HG03103 (cell line): Measurements from ENCODE around the gene ALOX12B.
"Not testable (repeated sequence)": the region's sequence is repeated elsewhere in the genome, so short reads cannot be mapped to it uniquely, and the experiment has no call there.

Experiments
- ATAC-seq: cut with Tn5 transposase; IDR thresholded peaks from one replicate; pipeline ENCODE4 v1.9.1; 2021; ENCODE audit warnings: low read depth; ENCODE audit not compliant: unreplicated experiment

Gene ALOX12B

DNA sequence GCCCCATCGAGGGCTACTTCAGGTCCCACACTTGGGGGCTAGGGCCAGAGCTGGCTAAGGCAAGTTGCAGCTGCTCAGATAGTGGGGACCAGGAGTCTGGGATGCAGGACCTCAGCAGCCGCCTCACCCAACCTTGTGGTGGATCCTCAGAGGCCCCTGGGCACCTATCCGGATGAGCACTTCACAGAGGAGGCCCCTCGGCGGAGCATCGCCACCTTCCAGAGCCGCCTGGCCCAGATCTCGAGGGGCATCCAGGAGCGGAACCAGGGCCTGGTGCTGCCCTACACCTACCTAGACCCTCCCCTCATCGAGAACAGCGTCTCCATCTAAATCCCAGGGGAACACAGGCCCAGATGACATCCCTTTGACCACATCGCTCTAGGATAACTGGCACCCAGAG is 39.3 kb downstream of the ALOX12B start:
- no peak for ATAC-seq

GRCh38 chr17:8047769-8048110 is 39.8 kb downstream of the ALOX12B start:
- ATAC-seq: no peak

DNA sequence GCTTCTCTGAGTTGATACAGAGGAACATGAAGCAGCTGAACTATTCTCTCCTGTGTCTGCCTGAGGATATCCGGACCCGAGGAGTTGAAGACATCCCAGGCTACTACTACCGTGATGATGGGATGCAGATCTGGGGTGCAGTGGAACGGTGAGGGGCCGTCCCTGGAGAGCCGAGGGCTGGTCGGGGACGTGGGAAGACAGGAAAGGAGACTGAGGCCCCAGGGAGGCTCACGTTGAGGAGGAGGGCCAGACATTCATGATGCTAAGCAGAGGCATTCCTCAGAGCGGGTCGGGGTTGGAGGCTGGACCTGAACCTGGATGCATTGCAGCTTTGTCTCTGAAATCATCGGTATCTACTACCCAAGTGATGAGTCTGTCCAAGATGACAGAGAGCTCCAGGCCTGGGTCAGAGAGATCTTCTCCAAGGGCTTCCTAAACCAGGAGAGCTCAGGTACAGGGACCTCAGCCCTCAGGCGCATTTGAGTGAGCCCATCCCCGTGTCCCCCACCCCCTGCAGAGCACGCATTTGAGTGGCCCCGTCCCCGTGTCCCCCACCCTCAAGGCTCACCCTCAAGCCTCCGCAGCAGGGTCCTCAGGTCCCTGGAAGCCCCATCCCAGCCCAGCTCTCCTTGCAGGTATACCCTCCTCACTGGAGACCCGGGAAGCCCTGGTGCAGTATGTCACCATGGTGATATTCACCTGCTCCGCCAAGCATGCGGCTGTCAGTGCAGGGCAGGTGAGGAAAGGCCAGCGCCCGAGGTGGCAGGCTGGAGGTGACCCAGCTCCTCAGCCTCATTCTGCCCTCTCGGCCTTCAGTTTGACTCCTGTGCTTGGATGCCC is 40.4 kb downstream of the ALOX12B start:
- ATAC-seq: no peak

- no peak for ATAC-seq
Measured at GRCh38 chr17:8046306-8046928, 41.1 kb downstream of the ALOX12B start.

GRCh38 chr17:8044819-8045810 is 42.4 kb downstream of the ALOX12B start:
- no peak for ATAC-seq

DNA sequence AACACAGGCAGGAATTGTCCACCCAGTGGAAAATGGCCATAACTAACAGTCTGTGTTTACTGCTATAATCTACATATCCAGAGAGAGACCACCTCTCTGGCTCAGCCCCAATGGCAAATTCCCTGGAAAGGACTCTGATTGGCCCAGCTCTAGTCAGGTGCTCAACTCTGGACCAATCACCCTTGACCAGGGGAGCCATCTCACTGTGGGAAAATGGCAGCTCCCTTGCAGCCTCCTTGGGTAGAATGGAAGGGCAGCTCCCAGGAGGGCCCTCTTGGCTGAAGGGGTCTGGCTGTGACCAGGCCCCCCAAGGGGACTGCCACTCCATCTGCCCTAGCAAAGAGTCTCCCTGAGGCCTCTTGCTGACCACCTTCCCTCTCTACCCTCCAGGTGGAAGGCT is 45.5 kb downstream of the ALOX12B start:
- no peak for ATAC-seq

DNA sequence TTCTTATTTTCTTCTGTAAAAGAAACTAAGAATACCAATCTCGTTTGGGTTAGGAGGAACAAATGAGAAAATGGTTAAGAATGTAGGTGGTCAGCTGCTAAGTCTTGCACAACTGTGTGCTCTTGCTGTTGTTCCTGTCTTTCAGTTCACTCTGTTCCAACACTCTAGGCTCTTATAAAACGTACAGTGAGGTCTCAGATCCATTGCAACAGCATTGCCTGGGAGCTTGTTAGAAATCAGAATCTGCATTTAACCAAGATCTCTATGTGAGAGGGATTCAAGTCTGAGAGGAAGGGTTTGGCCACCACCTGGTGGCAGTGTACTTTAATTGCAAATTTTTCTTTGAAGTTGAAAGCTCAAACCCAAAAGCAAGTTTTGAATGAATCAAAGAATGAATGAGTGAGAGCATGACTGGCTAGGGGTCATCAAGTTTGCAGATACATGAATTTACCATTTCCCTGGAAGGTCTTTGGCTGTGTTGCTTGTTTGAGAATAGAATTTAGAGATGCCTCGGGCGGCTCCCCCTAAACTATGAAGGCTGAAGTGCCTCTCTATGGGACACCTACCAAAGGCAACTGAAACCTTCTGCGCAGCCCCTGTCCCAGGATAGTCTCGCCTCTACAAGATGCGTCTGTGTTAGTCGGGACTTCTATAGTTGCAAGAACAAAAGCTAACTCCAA is 46.1 kb downstream of the ALOX12B start:
- no peak for ATAC-seq

- no peak for ATAC-seq
Measured at GRCh38 chr17:8039611-8040168, 47.8 kb downstream of the ALOX12B start.

GRCh38 chr17:8038954-8039610 is 48.4 kb downstream of the ALOX12B start, which contains the start of gene ALOX15B:
Gene ALOX15B (plus strand): TSS chr17:8039059. CDS start chr17:8039156, 97 bp downstream.
- no peak for ATAC-seq

- no peak for ATAC-seq
Measured at GRCh38 chr17:8032442-8032841, 55.1 kb downstream of the ALOX12B start.

DNA sequence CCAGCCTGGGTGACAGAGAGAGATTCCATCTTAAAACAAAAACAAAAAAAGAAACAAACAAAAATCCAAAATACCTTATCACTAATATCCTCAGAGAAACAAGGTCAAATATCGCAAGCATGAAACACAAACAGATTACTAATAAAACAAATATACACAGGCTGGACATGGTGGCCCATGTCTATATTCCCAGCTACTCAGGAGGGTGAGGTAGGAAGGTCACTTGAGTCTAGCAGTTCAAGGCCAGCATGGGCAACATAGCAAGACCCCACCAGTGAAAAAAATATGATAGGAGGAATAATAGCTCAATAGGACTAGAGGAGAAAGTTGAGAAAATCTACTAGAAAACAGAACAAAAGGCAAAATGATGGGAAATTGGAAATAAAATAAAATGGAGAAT is 55.6 kb downstream of the ALOX12B start:
- no peak for ATAC-seq

DNA sequence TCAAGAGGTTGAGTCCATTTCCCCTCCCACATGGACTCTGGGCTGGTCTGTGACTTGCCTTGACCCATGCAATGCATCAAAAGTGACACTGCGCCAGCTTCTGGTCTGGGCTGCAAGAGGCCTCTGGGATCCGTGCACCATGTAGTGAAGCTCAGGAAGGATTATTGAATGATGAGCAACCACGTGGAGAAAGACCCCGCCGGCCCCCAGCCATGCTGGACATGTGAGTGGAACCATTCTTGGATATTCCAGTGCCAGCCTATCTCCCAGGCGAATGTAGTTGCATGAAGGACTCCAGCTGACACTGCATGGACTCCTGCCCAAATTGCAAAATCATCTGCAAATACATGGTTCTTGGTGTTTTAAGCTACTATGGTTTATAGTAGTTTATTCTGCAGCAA is 56.3 kb downstream of the ALOX12B start:
- no peak for ATAC-seq

- ATAC-seq: no peak
Measured at GRCh38 chr17:8029121-8029520, 58.4 kb downstream of the ALOX12B start.

DNA sequence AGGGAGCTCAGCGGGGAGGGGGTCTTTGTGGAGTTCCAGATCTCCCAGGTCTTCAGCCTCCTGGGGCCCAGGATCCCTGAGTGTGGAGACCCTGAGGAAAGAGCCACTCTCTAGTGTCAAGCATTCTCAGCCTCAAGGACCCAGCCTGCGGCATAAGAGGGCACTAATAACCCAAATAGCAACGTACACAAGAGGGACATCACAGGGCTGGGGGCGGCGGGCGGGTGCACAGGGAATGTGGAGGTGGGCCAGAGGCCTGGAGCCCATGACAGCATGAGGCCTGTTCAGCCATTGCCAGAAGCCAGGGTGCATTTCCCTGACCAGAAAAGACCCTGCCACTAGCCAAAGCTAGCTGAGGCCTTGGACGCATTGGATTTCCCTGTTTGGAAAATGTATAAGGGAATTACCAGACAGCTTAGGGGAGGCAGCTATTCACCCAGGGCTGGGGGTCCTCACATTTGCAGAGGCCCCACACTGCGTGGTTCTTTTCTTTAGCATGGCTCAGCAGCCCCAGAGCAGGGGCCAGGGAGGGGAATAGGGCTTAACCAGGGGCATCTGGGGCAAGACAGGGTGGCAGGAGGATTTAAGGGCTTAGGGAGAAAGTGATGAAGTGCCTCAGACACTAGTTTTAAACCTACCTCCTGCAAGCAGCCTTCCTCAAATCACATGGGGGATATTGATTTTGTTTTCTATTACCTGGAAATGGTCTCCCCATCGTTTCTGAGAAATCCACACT is 62.2 kb downstream of the ALOX12B start:
- no peak for ATAC-seq

GRCh38 chr17:8024161-8024560 is 63.4 kb downstream of the ALOX12B start:
- not testable (repeated sequence) for ATAC-seq
